K562 (cell line): ENCODE data around the gene HOTAIR. TPM values are rescaled to one million over a fixed set of nuclear protein-coding genes. Genes with fewer than 3 reads are reported as not detected.

Experiments
- ATAC-seq: fragments of 200-7000 bp; cut with Tn5 transposase; 3 replicates; pipeline ENCODE4 v1.9.1; 2020; ENCODE audit warnings: moderate library complexity
- BruUV-seq: library from RNA; stranded (reverse); fragments of 400-500 nt; replicated peaks from 2 replicates; lab custom pipeline; 2021; lab: Mats Ljungman, UMichigan
- CTCF ChIA-PET: fragments of 300-600 bp; formaldehyde crosslinking; extraction: SDS; loops from one replicate; lab custom pipeline; 2021; ENCODE audit warnings: low intra/inter-chr PET ratio; lab: Yijun Ruan, JAX
- POLR2A ChIA-PET: fragments of 300-600, 350-650 bp; sonication (Branson Sonifier 250); formaldehyde crosslinking; extraction: SDS; loops from one replicate; lab custom pipeline; 2021; ENCODE audit warnings: antibody characterized with exemption, inconsistent platforms; lab: Yijun Ruan, JAX
- DNase-seq, 4 experiments: peaks; one replicate each; pipeline versions ENCODE4 v3.0.0 to v3.0.0-alpha.2; 2011 to 2018; ENCODE audit warnings: low spot score in 3 of 4, mixed read lengths in 3 of 4; ENCODE audit errors: extremely low read depth in 1 of 4
- FAIRE-seq: peaks from 2 replicates; lab custom pipeline; 2011; peaks lifted over from hg19 to GRCh38; lab: Jason Lieb, UNC
- H2AFZ ChIP-seq: 2 replicates; pipeline ENCODE4 v1.6.0; 2011; ENCODE audit warnings: low read depth, low read length, control low read depth, inconsistent platforms
- H3K27ac ChIP-seq: fragments of 200-600 bp; 3 replicates; pipeline ENCODE4 v1.8.0; 2011; ENCODE audit warnings: low read depth, mild to moderate bottlenecking, control low read depth, inconsistent platforms, low read length, moderate library complexity, mixed read lengths; ENCODE audit errors: extremely low read depth
- H3K27me3 ChIP-seq, 2 experiments: fragments of 300-600 bp in 1 of 2; 2 replicates in 1 of 2; 3 replicates in 1 of 2; pipeline versions ENCODE4 v1.6.0 to v1.8.0; 2011; ENCODE audit warnings: inconsistent platforms in 2 of 2, low read length in 2 of 2, mild to moderate bottlenecking in 1 of 2, mixed read lengths in 1 of 2, moderate library complexity in 1 of 2; ENCODE audit not compliant: control insufficient read depth in 2 of 2, insufficient read depth in 2 of 2
- H3K36me3 ChIP-seq: fragments of 300-600 bp; 3 replicates; pipeline ENCODE4 v1.8.0; 2011; ENCODE audit warnings: mild to moderate bottlenecking, low read length, inconsistent platforms; ENCODE audit not compliant: control insufficient read depth, insufficient read depth
- H3K4me1 ChIP-seq, 2 experiments: fragments of 200-600 bp in 1 of 2; replicated peaks in 1 of 2; 2 replicates in 1 of 2; 3 replicates in 1 of 2; pipeline versions ENCODE4 v1.5.1 to v1.8.0; 2011; ENCODE audit warnings: inconsistent platforms in 2 of 2, low read length in 2 of 2, mild to moderate bottlenecking in 1 of 2, mixed read lengths in 1 of 2, moderate library complexity in 1 of 2; ENCODE audit not compliant: control insufficient read depth in 2 of 2, insufficient read depth in 2 of 2
- H3K4me2 ChIP-seq: 2 replicates; pipeline ENCODE4 v1.6.1; 2011; ENCODE audit warnings: low read length, control low read depth, inconsistent platforms, mixed read lengths; ENCODE audit not compliant: insufficient read depth
- H3K4me3 ChIP-seq: fragments of 200-600 bp; sonication (generic), shearing (Covaris generic); 2 replicates; pipeline ENCODE4 v1.5.1; 2016; ENCODE audit warnings: control low read depth, inconsistent platforms
- H3K79me2 ChIP-seq: fragments of 200-600 bp; 3 replicates; pipeline ENCODE4 v1.8.0; 2011; ENCODE audit warnings: low read length, inconsistent platforms; ENCODE audit not compliant: control insufficient read depth, insufficient read depth
- H3K9ac ChIP-seq, 2 experiments: 2 replicates each; pipeline versions ENCODE4 v1.6.0 to v1.6.1; 2011; ENCODE audit warnings: low read depth in 2 of 2, low read length in 2 of 2, control low read depth in 1 of 2, inconsistent platforms in 1 of 2, mild to moderate bottlenecking in 1 of 2, mixed read lengths in 1 of 2; ENCODE audit not compliant: insufficient read depth in 1 of 2
- H3K9me1 ChIP-seq: one replicate; pipeline ENCODE4 v1.6.0; 2011; ENCODE audit warnings: inconsistent platforms, mild to moderate bottlenecking, low read length, moderate library complexity; ENCODE audit not compliant: control insufficient read depth, insufficient read depth
- H3K9me3 ChIP-seq: replicated peaks from 2 replicates; pipeline ENCODE4 v1.5.1; 2011; ENCODE audit warnings: low read depth, low read length, inconsistent platforms; ENCODE audit not compliant: control insufficient read depth, insufficient read depth
- H4K20me1 ChIP-seq: replicated peaks from 2 replicates; pipeline ENCODE4 v1.6.1; 2011; ENCODE audit warnings: low read length, inconsistent platforms, mixed read lengths; ENCODE audit not compliant: control insufficient read depth, insufficient read depth
- MAZ ChIP-seq, 2 experiments: fragments of 450-650 bp in 1 of 2; sonication (generic) in 1 of 2; formaldehyde crosslinking; IDR thresholded peaks in 1 of 2; conservative IDR thresholded peaks in 1 of 2; 2 replicates each; pipeline versions ENCODE4 v1.4.0 to v1.5.0; 2020; ENCODE audit warnings: mild to moderate bottlenecking in 1 of 2, missing genetic modification reagents in 1 of 2
- RNF2 ChIP-seq: sonication (generic); IDR thresholded peaks from 2 replicates; pipeline ENCODE4 v1.6.1; 2016
- UBTF ChIP-seq, 2 experiments: IDR thresholded peaks; 2 replicates each; pipeline ENCODE4 v1.6.1; 2012; ENCODE audit warnings: improper control_type of control experiment in 2 of 2, low read depth in 2 of 2, low read length in 2 of 2, borderline replicate concordance in 1 of 2
- WGBS: fragments of 100-300 bp; shearing (Covaris generic); methylation state at CpG from one replicate; pipeline ENCODE4 v1.1.6; 2016; ENCODE audit warnings: low coverage, mixed read lengths; ENCODE audit not compliant: insufficient coverage; ENCODE audit errors: missing lambda C conversion rate; 5-methylcytosine and 5-hydroxymethylcytosine counted together
- in situ Hi-C: fragments of 300-500 bp; cut with MboI; formaldehyde crosslinking; loops from 4 replicates; pipeline ENCODE4 v1.15.0; 2018; ENCODE audit warnings: inconsistent platforms, mixed read lengths
- intact Hi-C: fragments of 100-400 bp; cut with micrococcal nuclease; formaldehyde crosslinking; loops from 2 replicates; pipeline ENCODE4 v1.14.2; 2022
- polyA plus RNA-seq, 8 experiments: library from polyadenylated mRNA; depleted of rRNA in 4 of 8; stranded (reverse) in 5 of 8; unstranded in 3 of 8; fragments of >200 nt; fragmentation: Nextera tagmentation in 2 of 8; fragmentation: Illumina TruSeq in 1 of 8; extraction: Ambion mirVana in 2 of 8; extraction: Trizol in 1 of 8; gene quantifications; 2 replicates each; pipeline versions ENCODE4 v1.2.1 to v1.2.3, GENCODE V29; 2011 to 2014; ENCODE audit warnings: inconsistent platforms in 1 of 8, missing spikeins in 1 of 8
- total RNA-seq, 7 experiments: library from RNA; depleted of rRNA in 6 of 7; stranded (reverse); fragments of >200 nt in 6 of 7; fragmentation: Illumina TruSeq in 2 of 7; extraction: Trizol in 2 of 7; gene quantifications; 2 replicates each; pipeline versions ENCODE4 v1.2.1 to v1.2.3, GENCODE V29; 2011 to 2021; ENCODE audit warnings: low replicate concordance in 1 of 7

HOTAIR gene
- total and polyA plus RNA-seq, 9 of the 15 experiments (the other 6 are each of a cell fraction or from before 2014, with no cell fraction given) = 0.04 TPM; not detected in 8

- Histone ChIP-seq H3K27me3 (peaks cover 65 to 80% of the 10 kb centered on the region in 2 experiments), H3K4me1 (peaks cover 0 to 23% of the 10 kb centered on the region in 2 experiments; a peak in 4 of 5 replicates), H3K9me3 (no peaks in the 10 kb centered on the region), H2AFZ (no peak overlapping the region), H4K20me1 (peaks cover 12% of the 10 kb centered on the region; the same call in 1 of the 2 replicates), H3K9me1 (no peaks in the 10 kb centered on the region), H3K4me3 (no peak overlapping the region), H3K36me3 (no peaks in the 10 kb centered on the region), H3K79me2 (no peaks in the 10 kb centered on the region), H3K9ac (peak overlapping the region in 1 of 2 experiments; percentile 76; a peak in 1 of 4 replicates), H3K4me2 (no peak overlapping the region), H3K27ac (no peak overlapping the region)
- BruUV-seq = no TSS peak
- TF ChIP-seq RNF2 (peak; percentile 21; the same call in 1 of the 2 replicates), MAZ (CRISPR knock-in tag; conservative IDR thresholded peaks at IDR 0.05 in 1 of 2, IDR thresholded peaks at IDR 0.05 in 1 of 2) (0 out of 4 replicates have a peak, but pooled peaks of 1 of the 2 experiments have one; percentile 13), UBTF (IDR thresholded peaks at IDR 0.05; ENCODE audit: borderline replicate concordance in 1 of 2, low read depth in 2 of 2, low read length in 2 of 2) (no peak)
- DNase-seq = peak in 2 of 4 experiments; percentile 64 to 65
- CTCF ChIA-PET = no interaction called here
- in situ Hi-C loops = no loop called here
- FAIRE-seq = no peak
- POLR2A ChIA-PET = interaction anchor here (0.6 to 1.6 kb wide), 3 partner anchors 10 to 165 kb away, joined by 3 read pairs; no protein-coding TSS in a partner anchor
- ATAC-seq = peak; percentile 31; the same call in 2 of the 3 replicates
- WGBS = 3% methylated on average over 38 of the region's 38 CpGs
- intact Hi-C loops = no loop called here
Observed at GRCh38 chr12:53963434-53964314, 11.1 kb downstream of the HOTAIR start.
